ENCODE data around the gene ASB13.

DNA sequence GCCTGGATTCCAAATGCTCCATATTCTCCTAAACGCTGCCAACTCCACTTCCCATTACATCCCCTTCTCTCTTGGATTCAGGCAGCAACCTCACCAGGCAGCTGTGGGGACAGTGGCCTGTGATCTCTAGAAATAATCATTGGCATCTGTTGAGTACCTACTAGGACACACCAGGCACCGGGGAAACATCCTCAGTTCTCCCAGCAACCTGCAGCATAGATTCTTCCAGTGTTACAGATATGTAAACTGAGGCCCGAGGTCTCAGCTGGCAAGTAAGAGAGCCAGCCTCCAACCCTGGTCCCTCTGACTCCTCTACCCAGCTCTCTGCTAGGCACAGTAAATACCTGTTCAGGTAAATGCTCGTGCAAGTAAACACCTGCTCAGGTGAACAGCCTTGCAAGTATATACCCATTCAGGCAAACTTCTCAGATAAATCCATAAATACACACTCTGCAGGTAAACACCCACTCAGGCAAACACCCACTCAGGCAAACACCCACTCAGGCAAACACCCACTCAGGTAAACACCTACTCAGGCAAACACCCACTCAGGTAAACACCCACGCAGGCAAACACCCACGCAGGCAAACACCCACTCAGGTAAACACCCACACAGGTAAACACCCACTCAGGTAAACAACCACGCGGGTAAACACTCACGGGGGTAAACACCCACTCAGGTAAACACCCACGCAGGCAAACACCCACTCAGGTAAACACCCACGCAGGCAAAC is 18.7 kb downstream of the ASB13 start:
- TF ChIP-seq CTCF (IDR thresholded peaks at IDR 0.05) (no peak), POLR2A (IDR thresholded peaks at IDR 0.05) (no peak), POLR2AphosphoS5 (IDR thresholded peaks at IDR 0.05) (no peak)
